ENCODE results near the gene IKZF2.

IKZF2 gene

DNA sequence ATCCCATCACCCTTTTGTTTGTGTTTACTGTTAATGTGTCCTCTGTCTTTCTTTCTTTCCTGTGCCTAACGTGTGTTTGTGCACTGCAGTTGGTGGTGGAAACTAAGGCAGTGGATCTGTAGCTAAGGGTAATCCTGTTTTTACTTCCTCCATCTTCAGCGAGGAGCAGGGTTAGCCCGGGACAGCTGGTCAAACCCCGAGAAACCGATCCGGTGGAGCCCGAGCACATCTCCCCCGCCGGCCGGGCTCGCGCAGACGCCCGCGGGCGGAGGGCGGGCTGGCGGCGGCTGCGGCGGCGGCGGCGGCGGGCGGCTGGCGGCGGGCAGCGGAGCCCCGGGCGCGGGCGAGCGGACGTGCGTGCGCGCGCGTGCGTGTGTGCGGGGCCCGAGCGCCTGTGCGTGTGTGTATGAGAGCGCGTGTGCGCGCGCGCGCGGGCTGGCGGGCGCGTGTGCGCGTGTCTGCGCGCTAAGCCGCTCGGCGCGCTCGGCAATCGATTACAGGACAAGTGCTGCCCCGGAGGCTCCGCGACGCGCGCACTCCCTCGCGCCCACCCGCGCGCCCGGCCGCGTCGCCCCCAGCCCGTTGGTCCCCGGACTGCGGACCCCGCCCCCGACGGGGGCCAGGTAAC is at the start of gene IKZF2:
Gene IKZF2 (minus strand): TSS at position 176 of the 628 bp plus-strand sequence. CDS start 2,983 bp downstream, outside the sequence.
- DNase-seq: peak; percentile 74 to 83

GRCh38 chr2:213199871-213200270 is 48.5 kb upstream of the IKZF2 start:
- no peak for DNase-seq

DNA sequence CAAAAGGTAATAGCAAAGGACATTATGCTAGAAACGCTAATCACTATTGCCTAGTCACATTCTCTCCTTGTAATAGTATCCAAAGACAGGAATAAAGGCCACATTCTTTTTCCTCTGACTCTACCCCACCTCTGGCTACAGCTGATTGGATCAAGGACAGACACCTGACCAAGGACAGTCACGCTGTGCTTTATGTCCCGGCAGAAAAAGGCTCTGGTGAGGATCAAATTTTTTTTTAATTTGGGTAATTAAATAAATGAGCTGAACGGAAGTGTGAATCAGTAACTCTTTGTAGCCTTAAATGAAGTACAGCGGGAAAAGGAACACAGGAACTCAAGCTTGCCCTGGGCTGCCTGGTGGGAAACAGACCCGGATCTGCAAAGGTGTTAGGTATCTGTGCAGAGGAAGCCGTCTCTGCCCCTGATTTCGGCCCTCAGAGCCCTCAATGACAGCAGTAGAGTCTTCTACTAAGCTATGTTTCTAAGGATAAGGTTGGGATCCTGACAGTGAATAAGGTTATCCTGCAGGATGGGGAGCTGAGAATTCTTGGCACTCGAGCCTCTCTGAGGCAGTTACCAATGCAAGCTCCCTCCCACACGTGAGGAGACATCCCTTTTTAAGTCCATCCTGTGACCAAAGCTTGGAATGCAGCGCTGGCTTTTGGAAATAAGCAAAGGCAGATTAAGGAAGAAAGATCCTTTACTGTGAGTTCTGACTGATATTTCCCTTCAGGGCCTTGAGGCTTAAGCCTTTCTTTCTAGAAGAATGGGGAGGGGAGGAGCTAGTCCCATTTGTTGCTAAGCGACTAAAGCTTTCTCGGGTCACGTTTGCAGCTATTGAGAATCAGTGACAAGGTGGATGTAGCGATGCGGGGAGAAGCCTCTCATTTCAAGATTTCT is 37.8 kb upstream of the IKZF2 start:
- DNase-seq: no peak

GRCh38 chr2:213188533-213188867 is 37.1 kb upstream of the IKZF2 start:
- no peak for DNase-seq

- DNase-seq: no peak
Observed at GRCh38 chr2:213187833-213188532, 36.6 kb upstream of the IKZF2 start.

- DNase-seq: no peak
Observed at GRCh38 chr2:213187386-213187785, 36.0 kb upstream of the IKZF2 start.

- DNase-seq: no peak
Observed at GRCh38 chr2:213185147-213185822, 33.9 kb upstream of the IKZF2 start.

- DNase-seq: no peak
Observed at GRCh38 chr2:213181712-213182111, 30.3 kb upstream of the IKZF2 start.

- no peak for DNase-seq
Observed at GRCh38 chr2:213177679-213178078, 26.3 kb upstream of the IKZF2 start.

GRCh38 chr2:213175673-213176247 is 24.3 kb upstream of the IKZF2 start:
- DNase-seq: no peak

DNA sequence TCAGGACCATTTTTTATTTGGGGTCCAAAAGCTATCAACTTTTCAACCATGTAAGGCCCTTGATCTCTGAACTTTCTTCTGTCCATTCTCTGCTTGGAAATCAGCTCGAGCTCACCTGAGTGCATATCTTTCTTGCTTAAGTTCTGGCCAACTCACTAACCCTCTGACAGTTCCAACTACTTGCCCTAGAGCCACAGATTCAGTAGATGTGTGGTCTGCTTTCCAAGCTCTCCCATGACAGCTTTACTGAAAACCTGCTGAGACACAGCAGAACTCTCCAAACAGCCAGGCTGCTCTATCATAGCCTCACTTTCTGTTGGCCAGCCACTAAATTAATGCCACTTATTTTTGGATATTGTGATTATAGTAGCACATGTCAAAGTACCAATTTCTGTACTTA is 21.2 kb upstream of the IKZF2 start:
- no peak for DNase-seq

GRCh38 chr2:213171147-213171546 is 19.7 kb upstream of the IKZF2 start:
- DNase-seq: no peak

DNA sequence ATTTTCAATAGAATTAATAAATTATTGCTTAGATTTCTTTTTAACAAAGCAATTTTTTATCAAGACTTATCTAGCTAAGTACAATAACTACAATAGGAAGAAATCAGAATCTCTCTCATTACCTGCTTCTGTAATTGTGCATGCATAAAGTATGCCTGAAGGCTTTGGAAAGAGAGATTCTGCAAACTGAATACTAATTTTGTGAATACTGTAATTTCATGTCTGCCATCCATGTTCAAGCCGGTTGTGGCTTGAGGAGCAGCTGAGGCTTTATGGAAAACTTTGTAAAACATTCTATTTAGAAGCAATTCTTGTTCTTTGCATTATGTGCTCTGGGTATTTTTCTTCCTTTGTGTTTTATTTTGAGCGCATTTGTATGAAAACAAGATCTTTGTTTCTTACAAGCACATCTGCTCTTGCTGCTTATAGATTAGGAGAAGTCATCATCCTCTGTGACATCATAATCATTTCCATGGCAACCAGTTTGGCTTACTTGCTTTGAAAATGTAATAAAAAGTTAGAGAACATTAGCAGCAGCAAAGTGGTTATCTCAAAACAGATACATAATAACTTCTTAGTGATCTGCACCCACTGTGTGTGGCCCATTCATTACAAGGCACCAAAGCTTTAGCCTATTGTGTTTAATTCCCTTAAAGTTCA is 16.0 kb upstream of the IKZF2 start:
- DNase-seq: no peak

DNA sequence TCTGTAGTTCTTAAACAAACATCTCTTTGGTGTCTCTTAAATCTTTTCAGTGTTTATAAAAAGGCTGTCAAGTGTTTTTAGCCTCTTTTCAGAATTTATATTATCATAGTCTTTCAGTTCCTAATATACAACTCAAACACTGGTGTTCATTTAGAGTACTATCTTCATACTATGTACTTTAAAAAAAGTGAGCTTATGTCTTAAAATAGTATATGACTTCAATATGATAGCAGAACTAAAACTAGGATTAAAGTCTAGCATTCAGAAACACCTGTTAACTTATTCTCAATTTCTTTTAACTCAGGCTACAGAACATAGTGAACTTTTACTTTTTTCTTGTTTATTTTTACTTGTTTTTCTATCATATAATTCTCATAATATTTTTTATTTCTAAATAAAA is 14.7 kb upstream of the IKZF2 start:
- DNase-seq: no peak

DNA sequence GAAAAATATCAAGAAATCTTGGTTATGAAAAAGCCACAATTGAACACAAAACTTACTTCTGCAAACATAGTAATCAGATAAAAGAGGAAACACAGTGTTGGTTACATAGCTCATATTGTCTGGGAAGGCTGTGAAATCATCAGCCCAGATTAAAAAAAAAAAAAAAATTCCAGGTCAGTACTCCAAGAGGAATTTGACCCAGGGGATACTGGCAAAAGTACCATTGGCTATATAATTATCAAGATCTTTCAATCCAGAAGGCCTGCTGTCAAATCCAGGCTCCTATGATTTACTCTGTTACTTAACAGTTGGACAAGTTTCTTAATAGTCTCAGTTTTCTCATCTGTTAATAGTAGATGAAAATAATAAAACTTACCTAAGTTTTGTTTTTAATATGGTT is 12.9 kb upstream of the IKZF2 start:
- DNase-seq: no peak

GRCh38 chr2:213162516-213163118 is 11.2 kb upstream of the IKZF2 start:
- DNase-seq: no peak

DNA sequence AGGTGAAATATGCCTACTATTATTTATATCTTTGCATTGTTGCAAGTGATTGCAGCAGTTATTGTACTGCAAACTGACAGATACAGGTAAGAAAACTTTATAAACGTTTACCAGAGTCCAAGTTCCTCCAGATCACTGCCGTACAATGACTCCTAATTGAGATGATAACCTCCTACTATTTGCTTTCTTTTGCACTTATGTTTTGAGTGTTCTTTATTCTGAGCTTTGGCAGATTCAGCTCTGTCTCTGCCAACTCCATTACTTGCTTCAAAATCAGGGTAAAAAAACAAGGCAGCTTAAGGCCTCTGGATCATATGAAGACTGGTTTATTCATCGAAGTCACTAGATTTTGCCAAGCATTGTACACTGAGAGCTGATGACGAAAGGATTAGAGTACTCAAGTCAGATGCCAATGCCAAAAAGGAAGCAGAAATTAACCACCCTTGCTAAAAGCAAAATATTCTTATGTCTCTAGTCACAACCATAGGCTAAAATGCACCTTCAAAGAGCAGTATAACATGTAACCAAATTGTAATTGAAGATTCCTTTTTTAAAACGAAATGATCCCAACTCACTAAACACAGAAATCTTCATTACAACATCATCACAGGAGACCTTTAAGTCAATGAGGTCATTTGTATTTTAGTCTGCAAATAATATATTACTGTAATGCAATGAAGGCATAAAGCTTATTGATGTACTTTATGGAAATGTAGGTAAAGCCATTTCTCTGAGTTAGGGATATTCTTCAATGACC is 10.5 kb upstream of the IKZF2 start:
- no peak for DNase-seq

DNA sequence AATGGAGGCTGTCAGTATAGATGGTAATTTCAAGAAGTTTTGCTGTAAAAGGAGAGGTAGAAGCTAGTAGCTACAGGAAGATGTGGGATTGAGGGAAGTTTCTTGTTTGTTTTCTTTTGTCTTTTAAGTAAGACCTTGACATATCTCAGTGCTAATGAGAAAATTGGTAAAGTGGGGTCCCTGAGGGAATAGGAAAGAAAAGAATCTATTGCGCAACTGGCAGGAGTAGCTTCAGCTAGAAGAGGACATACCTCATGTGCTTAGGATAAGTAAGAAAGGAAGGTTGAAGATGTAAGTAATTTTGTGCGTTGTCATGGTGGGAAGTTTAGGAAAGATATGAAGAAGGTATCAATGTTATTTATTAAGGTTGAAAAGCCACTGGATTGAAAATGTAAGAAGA is 8.4 kb upstream of the IKZF2 start:
- no peak for DNase-seq

- peak in 1 of 2 donors; percentile 55 for DNase-seq
Observed at GRCh38 chr2:213157242-213157641, 5.8 kb upstream of the IKZF2 start.

DNA sequence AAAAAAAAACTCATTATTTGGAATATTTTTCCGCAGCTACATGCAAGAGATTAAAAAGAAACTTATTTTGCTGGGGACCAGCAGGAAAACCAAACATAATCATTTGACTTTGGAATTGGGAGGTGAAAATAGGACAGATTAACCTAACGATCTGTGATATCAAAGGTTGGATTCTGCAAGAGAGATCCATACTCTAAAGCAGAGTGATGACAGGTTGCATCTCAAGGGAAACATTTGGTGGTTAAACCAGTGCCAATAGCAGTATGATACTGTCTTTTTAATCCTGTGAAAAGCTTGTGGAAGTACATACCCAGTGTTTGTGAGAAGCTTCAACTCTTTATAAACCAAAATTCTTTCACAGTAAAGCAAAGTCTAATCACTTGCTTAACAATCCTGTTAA is 5.3 kb upstream of the IKZF2 start:
- no peak for DNase-seq

GRCh38 chr2:213152888-213153287 is 1.5 kb upstream of the IKZF2 start:
- no peak for DNase-seq

Data from CD4-positive, alpha-beta T cell treated with Interleukin-4 for 1 hour (primary cell).